ENCODE results near the gene CHRNE.

CHRNE gene

GRCh38 chr17:4903051-4903818 lies at the start of gene CHRNE:
CHRNE (minus strand) TSS chr17:4903098; CDS start chr17:4903063, 35 bp downstream.
- DNase-seq (ENCODE audit: low read depth, low spot score): peak; percentile 55

GRCh38 chr17:4951486-4951885 lies 48.6 kb upstream of the CHRNE start:
- no peak for DNase-seq (ENCODE audit: low read depth, low spot score)

GRCh38 chr17:4950746-4951204 lies 47.9 kb upstream of the CHRNE start, which contains the start of gene ENO3:
ENO3 (plus strand) TSS chr17:4951119; CDS start chr17:4951830, 711 bp downstream.
- DNase-seq (ENCODE audit: low read depth, low spot score): no peak

- DNase-seq (ENCODE audit: low read depth, low spot score): no peak
Measured at GRCh38 chr17:4950075-4950745, 47.3 kb upstream of the CHRNE start.

GRCh38 chr17:4949321-4950074 lies 46.6 kb upstream of the CHRNE start:
- peak; percentile 55 for DNase-seq (ENCODE audit: low read depth, low spot score)

- DNase-seq (ENCODE audit: low read depth, low spot score): no peak
Measured at GRCh38 chr17:4948931-4949320, 46.0 kb upstream of the CHRNE start.

GRCh38 chr17:4948166-4948930 lies 45.5 kb upstream of the CHRNE start, which contains the start of gene PFN1:
PFN1 (minus strand) TSS chr17:4948530; CDS start chr17:4948394, 136 bp downstream.
- peak; percentile 83 for DNase-seq (ENCODE audit: low read depth, low spot score)

- DNase-seq (ENCODE audit: low read depth, low spot score): no peak
Measured at GRCh38 chr17:4947411-4948165, 44.7 kb upstream of the CHRNE start.

- no peak for DNase-seq (ENCODE audit: low read depth, low spot score)
Measured at GRCh38 chr17:4947010-4947410, 44.1 kb upstream of the CHRNE start.

- no peak for DNase-seq (ENCODE audit: low read depth, low spot score)
Measured at GRCh38 chr17:4946312-4946976, 43.5 kb upstream of the CHRNE start.

GRCh38 chr17:4945944-4946280 lies 43.0 kb upstream of the CHRNE start:
- DNase-seq (ENCODE audit: low read depth, low spot score): no peak

GRCh38 chr17:4945176-4945943 lies 42.5 kb upstream of the CHRNE start:
- peak; percentile 73 for DNase-seq (ENCODE audit: low read depth, low spot score)

- no peak for DNase-seq (ENCODE audit: low read depth, low spot score)
Measured at GRCh38 chr17:4944554-4945175, 41.8 kb upstream of the CHRNE start.

GRCh38 chr17:4944163-4944553 lies 41.3 kb upstream of the CHRNE start:
- no peak for DNase-seq (ENCODE audit: low read depth, low spot score)

GRCh38 chr17:4942760-4943508 lies 40.0 kb upstream of the CHRNE start:
- no peak for DNase-seq (ENCODE audit: low read depth, low spot score)

- no peak for DNase-seq (ENCODE audit: low read depth, low spot score)
Measured at GRCh38 chr17:4941319-4941610, 38.4 kb upstream of the CHRNE start.

- DNase-seq (ENCODE audit: low read depth, low spot score): no peak
Measured at GRCh38 chr17:4940555-4941318, 37.8 kb upstream of the CHRNE start.

Data from activated naive CD8-positive, alpha-beta T cell treated with anti-CD3 and anti-CD28 coated beads, Interleukin-2, amount 50 U/mL, for 16 hours (primary cell).